ENCODE results near the gene TMEM86A.

The TMEM86A gene

DNA sequence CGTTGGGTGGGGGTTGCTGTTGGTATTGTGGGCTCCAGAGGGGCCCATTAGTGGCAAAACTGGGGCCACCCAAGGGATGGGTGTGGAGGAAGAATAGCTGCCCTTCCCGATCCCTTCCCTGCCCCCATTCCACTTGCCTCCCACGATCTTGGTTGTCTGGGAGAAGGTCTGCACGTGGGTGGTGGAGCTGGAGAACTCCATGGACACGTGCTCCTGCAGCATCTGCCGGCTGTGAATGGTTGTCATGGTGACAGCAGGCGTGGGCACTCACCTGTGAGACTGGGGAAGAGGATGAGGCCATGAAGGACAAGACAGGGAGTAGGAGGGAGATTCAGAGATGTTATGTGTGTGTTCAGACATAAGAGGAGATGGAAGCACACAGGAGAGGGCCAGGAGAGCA is 25.4 kb downstream of the TMEM86A start:
- no peak overlapping the region for H2AK5ac ChIP-seq (ENCODE audit: low read length, severe bottlenecking)
- H3K4ac ChIP-seq (ENCODE audit: low read depth in 1 of 2, low read length in 2 of 2), result no peak overlapping the region
- no peak overlapping the region for H3K9ac ChIP-seq (ENCODE audit: low read length)
- H3K4me2 ChIP-seq (ENCODE audit: low read length, poor library complexity, severe bottlenecking), result no peak overlapping the region
- no peaks in the 10 kb centered on the region for H3K9me3 ChIP-seq (ENCODE audit: control insufficient read depth, low read length)
- no peaks in the 10 kb centered on the region for H3K36me3 ChIP-seq (ENCODE audit: control insufficient read depth in 1 of 2, insufficient read depth in 2 of 2, low read depth in 1 of 2, low read length in 2 of 2)
- no peak overlapping the region for H3K27ac ChIP-seq (ENCODE audit: low read length, poor library complexity, severe bottlenecking)
- peaks cover 8 to 21% of the 10 kb centered on the region in 2 experiments for H3K27me3 ChIP-seq (ENCODE audit: control insufficient read depth in 1 of 2, insufficient read depth in 1 of 2, low read length in 2 of 2)
- WGBS, result 56% methylated on average over 7 of the region's 7 CpGs
- no peak overlapping the region for H2BK5ac ChIP-seq (ENCODE audit: low read depth, low read length, poor library complexity, severe bottlenecking)
- H3K4me3 ChIP-seq (ENCODE audit: insufficient read depth in 1 of 2, low read depth in 1 of 2, low read length in 2 of 2), result no peak overlapping the region
- H4K91ac ChIP-seq (ENCODE audit: low read length), result no peak overlapping the region
- H2AFZ ChIP-seq (ENCODE audit: low read depth, low read length), result no peak overlapping the region
- H2BK120ac ChIP-seq (ENCODE audit: low read depth, low read length), result no peak overlapping the region
- H3K79me1 ChIP-seq (replicated peaks; ENCODE audit: low read length, poor library complexity, severe bottlenecking), result no peaks in the 10 kb centered on the region
- no peak overlapping the region for H4K8ac ChIP-seq (ENCODE audit: low read length)
- H3K14ac ChIP-seq (ENCODE audit: low read length in 2 of 2), result no peak overlapping the region
- no peak overlapping the region for H3K23ac ChIP-seq (ENCODE audit: low read length in 2 of 2)
- peaks cover 13% of the 10 kb centered on the region for H3K4me1 ChIP-seq (ENCODE audit: control insufficient read depth, insufficient read depth, low read depth, low read length)
- no peak overlapping the region for H3K18ac ChIP-seq (ENCODE audit: low read depth in 1 of 2, low read length in 2 of 2)
- DNase-seq, result no peak
- no peak overlapping the region for H2BK12ac ChIP-seq (ENCODE audit: low read length in 2 of 2)
- H2BK15ac ChIP-seq (ENCODE audit: low read depth, poor library complexity, severe bottlenecking), result no peak overlapping the region

DNA sequence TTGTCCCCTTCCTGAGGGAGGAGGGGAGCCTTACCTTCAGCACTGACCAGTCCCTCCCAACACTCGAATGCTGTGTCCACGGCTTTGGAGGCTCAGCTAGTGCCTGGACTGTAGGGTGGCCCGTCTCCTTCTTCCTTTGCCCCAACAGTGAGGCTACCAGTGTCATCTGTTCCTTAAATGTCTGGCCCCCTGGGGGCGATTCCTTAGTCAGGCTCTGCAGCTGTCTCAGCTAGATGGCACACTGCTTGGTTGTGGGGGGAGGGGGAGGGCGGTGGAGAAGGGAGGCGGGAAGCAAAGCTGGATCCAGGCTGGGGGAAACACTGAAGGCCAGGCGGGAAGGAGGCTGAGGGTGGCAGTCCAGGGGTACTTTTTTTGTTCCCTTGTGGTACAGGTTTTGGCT is 27.5 kb downstream of the TMEM86A start, which contains the start of gene IGSF22:
Gene IGSF22 (minus strand): TSS at position 149 of the 400 bp plus-strand sequence. CDS start 1,952 bp downstream, outside the sequence.
- Histone ChIP-seq H3K79me1 (replicated peaks; ENCODE audit: low read length, poor library complexity, severe bottlenecking) (no peaks in the 10 kb centered on the region), H3K4me3 (ENCODE audit: insufficient read depth in 1 of 2, low read depth in 1 of 2, low read length in 2 of 2) (no peak within 1 kb of the TSS), H2BK120ac (ENCODE audit: low read depth, low read length) (no peak within 1 kb of the TSS), H2BK12ac (ENCODE audit: low read length in 2 of 2) (no peak within 1 kb of the TSS), H4K8ac (ENCODE audit: low read length) (no peak within 1 kb of the TSS), H2AFZ (ENCODE audit: low read depth, low read length) (no peak within 1 kb of the TSS), H3K14ac (ENCODE audit: low read length in 2 of 2) (no peak within 1 kb of the TSS), H3K36me3 (ENCODE audit: control insufficient read depth in 1 of 2, insufficient read depth in 2 of 2, low read depth in 1 of 2, low read length in 2 of 2) (no peaks in the 10 kb centered on the region), H3K18ac (ENCODE audit: low read depth in 1 of 2, low read length in 2 of 2) (no peak within 1 kb of the TSS), H2AK5ac (ENCODE audit: low read length, severe bottlenecking) (no peak within 1 kb of the TSS), H3K9ac (ENCODE audit: low read length) (no peak within 1 kb of the TSS), H3K27me3 (ENCODE audit: control insufficient read depth in 1 of 2, insufficient read depth in 1 of 2, low read length in 2 of 2) (peaks cover 8 to 25% of the 10 kb centered on the region in 2 experiments), H4K91ac (ENCODE audit: low read length) (no peak within 1 kb of the TSS), H2BK15ac (ENCODE audit: low read depth, poor library complexity, severe bottlenecking) (no peak within 1 kb of the TSS), H3K4me2 (ENCODE audit: low read length, poor library complexity, severe bottlenecking) (no peak within 1 kb of the TSS), H3K4ac (ENCODE audit: low read depth in 1 of 2, low read length in 2 of 2) (peak within 1 kb of the TSS in 1 of 2 experiments; percentile 27), H3K4me1 (ENCODE audit: control insufficient read depth, insufficient read depth, low read depth, low read length) (peaks cover 10% of the 10 kb centered on the region), H3K9me3 (ENCODE audit: control insufficient read depth, low read length) (no peaks in the 10 kb centered on the region), H2BK5ac (ENCODE audit: low read depth, low read length, poor library complexity, severe bottlenecking) (no peak within 1 kb of the TSS), H3K27ac (ENCODE audit: low read length, poor library complexity, severe bottlenecking) (no peak within 1 kb of the TSS), H3K23ac (ENCODE audit: low read length in 2 of 2) (peak within 1 kb of the TSS in 1 of 2 experiments; percentile 57)
- DNase-seq, result no peak
- 44% methylated on average over 7 of the region's 7 CpGs for WGBS

DNA sequence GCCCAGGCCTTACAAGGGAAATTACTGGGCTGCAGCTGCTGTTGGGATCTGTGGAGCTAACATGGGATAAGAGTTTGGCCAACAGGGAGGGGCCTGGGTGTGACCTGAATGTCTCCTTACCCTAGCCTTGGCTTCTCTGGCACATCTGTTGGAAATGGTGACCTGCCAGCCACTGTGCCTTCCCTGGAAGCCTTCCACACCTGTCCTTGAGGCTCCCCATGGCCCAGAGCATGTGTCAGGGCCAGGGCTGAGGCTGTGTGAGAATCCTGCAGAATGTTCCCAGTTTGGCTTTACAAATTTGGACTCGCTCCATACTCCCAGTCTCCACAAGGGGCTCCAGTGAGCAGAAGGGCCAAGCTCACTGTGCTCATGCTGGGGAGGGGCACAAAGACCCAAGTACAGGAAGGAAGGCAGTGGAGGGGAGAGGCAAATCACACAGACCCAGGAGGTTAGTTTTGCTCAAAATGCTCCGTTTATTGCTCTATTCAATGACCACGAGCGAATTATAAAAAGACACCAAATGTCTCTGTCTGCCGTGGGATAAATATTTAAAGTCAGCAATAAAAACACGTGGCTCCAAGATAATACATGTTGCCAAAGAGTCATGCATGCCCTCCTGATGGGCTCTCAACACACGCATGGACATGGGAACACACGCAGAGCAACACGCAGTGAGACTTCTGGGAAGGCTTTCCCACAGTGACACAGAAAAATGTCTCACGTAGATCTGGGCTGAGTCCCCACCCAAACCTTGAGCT is 29.1 kb downstream of the TMEM86A start:
- Histone ChIP-seq H2BK120ac (ENCODE audit: low read depth, low read length) (no peak overlapping the region), H2BK5ac (ENCODE audit: low read depth, low read length, poor library complexity, severe bottlenecking) (no peak overlapping the region), H3K9me3 (ENCODE audit: control insufficient read depth, low read length) (no peaks in the 10 kb centered on the region), H3K23ac (ENCODE audit: low read length in 2 of 2) (no peak overlapping the region), H2AK5ac (ENCODE audit: low read length, severe bottlenecking) (no peak overlapping the region), H4K8ac (ENCODE audit: low read length) (no peak overlapping the region), H2BK15ac (ENCODE audit: low read depth, poor library complexity, severe bottlenecking) (no peak overlapping the region), H3K36me3 (ENCODE audit: control insufficient read depth in 1 of 2, insufficient read depth in 2 of 2, low read depth in 1 of 2, low read length in 2 of 2) (no peaks in the 10 kb centered on the region), H2AFZ (ENCODE audit: low read depth, low read length) (peak overlapping the region; percentile 32), H3K4ac (ENCODE audit: low read depth in 1 of 2, low read length in 2 of 2) (no peak overlapping the region), H3K4me1 (ENCODE audit: control insufficient read depth, insufficient read depth, low read depth, low read length) (peaks cover 2% of the 10 kb centered on the region), H3K9ac (ENCODE audit: low read length) (no peak overlapping the region), H3K27ac (ENCODE audit: low read length, poor library complexity, severe bottlenecking) (no peak overlapping the region), H3K27me3 (ENCODE audit: control insufficient read depth in 1 of 2, insufficient read depth in 1 of 2, low read length in 2 of 2) (peaks cover 8 to 25% of the 10 kb centered on the region in 2 experiments), H4K91ac (ENCODE audit: low read length) (no peak overlapping the region), H2BK12ac (ENCODE audit: low read length in 2 of 2) (no peak overlapping the region), H3K4me2 (ENCODE audit: low read length, poor library complexity, severe bottlenecking) (no peak overlapping the region), H3K14ac (ENCODE audit: low read length in 2 of 2) (no peak overlapping the region), H3K79me1 (replicated peaks; ENCODE audit: low read length, poor library complexity, severe bottlenecking) (no peaks in the 10 kb centered on the region), H3K18ac (ENCODE audit: low read depth in 1 of 2, low read length in 2 of 2) (no peak overlapping the region), H3K4me3 (ENCODE audit: insufficient read depth in 1 of 2, low read depth in 1 of 2, low read length in 2 of 2) (no peak overlapping the region)
- 66% methylated on average over 10 of the region's 10 CpGs for WGBS
- DNase-seq, result peak; percentile 48

DNA sequence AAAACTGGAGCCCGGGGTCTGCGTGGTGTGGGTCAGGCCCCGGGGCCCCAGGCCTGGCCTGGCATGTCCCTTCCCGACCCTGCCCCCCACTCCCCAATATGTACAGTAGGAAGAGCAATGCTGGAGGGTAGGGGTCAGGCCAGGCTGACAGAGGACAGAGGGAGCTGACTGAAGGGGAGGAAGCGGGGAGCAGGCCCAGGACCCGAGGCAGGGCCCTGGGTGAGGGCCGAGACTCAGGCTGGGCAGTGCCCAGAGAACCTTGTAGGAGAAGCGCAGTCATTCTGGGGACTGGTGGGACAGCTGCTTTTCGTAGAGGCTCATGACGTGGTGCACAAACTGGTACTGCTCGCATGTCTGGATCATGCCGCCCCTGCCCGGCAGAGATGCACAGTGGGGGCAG is 30.1 kb downstream of the TMEM86A start:
- Histone ChIP-seq H3K36me3 (ENCODE audit: control insufficient read depth in 1 of 2, insufficient read depth in 2 of 2, low read depth in 1 of 2, low read length in 2 of 2) (no peaks in the 10 kb centered on the region), H3K4me2 (ENCODE audit: low read length, poor library complexity, severe bottlenecking) (no peak overlapping the region), H3K27ac (ENCODE audit: low read length, poor library complexity, severe bottlenecking) (no peak overlapping the region), H3K4ac (ENCODE audit: low read depth in 1 of 2, low read length in 2 of 2) (no peak overlapping the region), H2BK5ac (ENCODE audit: low read depth, low read length, poor library complexity, severe bottlenecking) (no peak overlapping the region), H2AFZ (ENCODE audit: low read depth, low read length) (no peak overlapping the region), H3K9ac (ENCODE audit: low read length) (no peak overlapping the region), H3K14ac (ENCODE audit: low read length in 2 of 2) (no peak overlapping the region), H3K27me3 (ENCODE audit: control insufficient read depth in 1 of 2, insufficient read depth in 1 of 2, low read length in 2 of 2) (peaks cover 8 to 24% of the 10 kb centered on the region in 2 experiments), H3K4me3 (ENCODE audit: insufficient read depth in 1 of 2, low read depth in 1 of 2, low read length in 2 of 2) (no peak overlapping the region), H3K9me3 (ENCODE audit: control insufficient read depth, low read length) (no peaks in the 10 kb centered on the region), H3K79me1 (replicated peaks; ENCODE audit: low read length, poor library complexity, severe bottlenecking) (no peaks in the 10 kb centered on the region), H3K4me1 (ENCODE audit: control insufficient read depth, insufficient read depth, low read depth, low read length) (peaks cover 2% of the 10 kb centered on the region), H2BK15ac (ENCODE audit: low read depth, poor library complexity, severe bottlenecking) (no peak overlapping the region), H3K23ac (ENCODE audit: low read length in 2 of 2) (no peak overlapping the region), H4K8ac (ENCODE audit: low read length) (no peak overlapping the region), H4K91ac (ENCODE audit: low read length) (no peak overlapping the region), H3K18ac (ENCODE audit: low read depth in 1 of 2, low read length in 2 of 2) (no peak overlapping the region), H2BK120ac (ENCODE audit: low read depth, low read length) (no peak overlapping the region), H2BK12ac (ENCODE audit: low read length in 2 of 2) (no peak overlapping the region), H2AK5ac (ENCODE audit: low read length, severe bottlenecking) (no peak overlapping the region)
- 90% methylated on average over 9 of the region's 13 CpGs for WGBS
- no peak for DNase-seq
